ENCODE measurements around the gene CDK5. TPM values are rescaled to one million over a fixed set of nuclear protein-coding genes. Genes with fewer than 3 reads are reported as not detected.
A peak's percentile ranks its signal among the peaks of the same experiment; 100 is the strongest.

The CDK5 gene
- total and polyA plus RNA-seq, 9 of the 15 experiments (the other 6 are each of a cell fraction or from before 2014, with no cell fraction given) = 3.2 to 38.0 (median 27.5) TPM

GRCh38 chr7:151008511-151009323 lies 49.0 kb downstream of the CDK5 start (continued):
- TF ChIP-seq ETS1 (conservative IDR thresholded peaks at IDR 0.05; ENCODE audit: control insufficient read depth, low read depth, low read length) (peak; percentile 87), CTCFL (IDR thresholded peaks at IDR 0.05; ENCODE audit: borderline replicate concordance, insufficient read depth, low read depth, low read length, poor library complexity, severe bottlenecking) (peak; percentile 100), PRMT5 (CRISPR knock-in tag; IDR thresholded peaks at IDR 0.05) (no peak), SMARCC2 (IDR thresholded peaks at IDR 0.05; ENCODE audit: low read depth) (no peak; the same call in 1 of the 2 replicates), ZHX1 (conservative IDR thresholded peaks at IDR 0.05; ENCODE audit: low read length) (0 out of 2 replicates have a peak, but pooled peaks have one; percentile 51), CLOCK (CRISPR knock-in tag; IDR thresholded peaks at IDR 0.05; ENCODE audit: borderline replicate concordance) (0 out of 2 replicates have a peak, but pooled peaks have one; percentile 65), SAFB2 (IDR thresholded peaks at IDR 0.05; ENCODE audit: borderline replicate concordance, low read depth, low read length, severe bottlenecking) (no peak), ZC3H4 (CRISPR knock-in tag; IDR thresholded peaks at IDR 0.05; ENCODE audit: borderline replicate concordance) (no peak; the same call in 1 of the 2 replicates), MAZ (CRISPR knock-in tag; conservative IDR thresholded peaks at IDR 0.05 in 1 of 2, IDR thresholded peaks at IDR 0.05 in 1 of 2) (peak; percentile 97 to 99), DACH1 (IDR thresholded peaks at IDR 0.05; ENCODE audit: partially characterized antibody) (peak; percentile 66), PTRF (tag; IDR thresholded peaks at IDR 0.05) (peak; percentile 31; the same call in 1 of the 2 replicates), POLR2B (IDR thresholded peaks at IDR 0.05; ENCODE audit: low read depth, partially characterized antibody) (peak; percentile 79)

All from K562 (cell line).